ENCODE data around the gene IRF8.
"Not testable (repeated sequence)": the region's sequence is repeated elsewhere in the genome, so short reads cannot be mapped to it uniquely, and the experiment has no call there.

Gene IRF8

GRCh38 chr16:85868495-85868894 is 30.5 kb upstream of the IRF8 start:
- DNase-seq (ENCODE audit: low read depth): no peak

- no peak for DNase-seq (ENCODE audit: low read depth)
Observed at GRCh38 chr16:85869206-85869605, 29.8 kb upstream of the IRF8 start.

DNA sequence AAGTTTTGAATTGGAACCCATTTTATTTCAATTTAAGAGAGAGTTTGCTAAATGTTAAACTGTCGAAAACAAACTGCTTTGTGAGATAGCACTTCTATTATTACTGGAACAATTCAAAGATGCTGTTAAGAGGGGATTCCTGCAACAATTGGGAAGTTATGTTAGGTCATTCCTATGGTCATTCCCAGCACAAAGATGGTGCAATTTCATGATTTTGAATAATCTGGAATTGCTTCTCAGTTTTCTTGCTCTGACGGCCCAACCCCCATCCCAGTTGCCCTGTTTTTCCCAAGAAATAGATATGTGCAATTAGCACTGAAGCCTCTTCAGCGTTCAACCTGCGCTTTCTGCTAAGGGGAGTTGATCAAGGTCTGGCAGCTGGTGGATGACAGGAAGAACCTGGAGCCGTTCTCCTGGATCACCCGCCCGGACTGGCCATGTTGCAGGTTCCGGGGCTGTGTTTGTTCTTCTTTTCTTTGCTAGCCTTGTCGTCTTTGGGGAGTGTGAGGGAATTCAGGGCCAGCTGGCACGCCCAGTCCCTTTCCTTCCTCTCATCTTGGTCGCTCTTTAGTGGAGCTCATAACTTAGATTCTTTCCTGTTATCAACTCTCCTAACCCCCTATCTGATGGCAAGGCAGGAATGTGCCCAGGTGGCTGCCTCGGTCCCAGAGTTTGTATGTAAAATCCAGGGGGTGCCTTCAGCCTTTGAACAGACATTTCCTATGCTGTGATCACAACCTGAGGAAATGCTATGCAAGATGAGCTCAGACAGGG is 29.0 kb upstream of the IRF8 start:
- DNase-seq (ENCODE audit: low read depth): no peak

DNA sequence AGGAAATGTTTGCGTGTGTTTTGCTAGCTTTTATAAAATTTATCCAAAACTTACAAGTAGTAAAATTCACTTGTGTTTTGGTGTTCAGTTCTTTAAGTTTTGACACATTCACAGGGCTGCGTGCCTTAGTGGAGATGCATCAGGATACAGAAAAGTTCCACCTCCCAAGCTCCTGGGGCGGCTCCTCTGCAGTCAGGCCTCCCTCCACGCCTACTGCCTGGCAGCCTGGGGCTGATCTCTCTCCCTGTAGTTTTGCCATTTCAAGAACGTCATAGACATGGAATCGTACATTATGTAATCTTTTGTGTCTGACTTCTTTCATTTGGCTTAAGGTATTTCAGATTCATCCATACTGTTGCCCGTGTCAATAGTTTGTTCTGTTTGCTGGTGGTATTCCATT is 27.2 kb upstream of the IRF8 start:
- DNase-seq (ENCODE audit: low read depth): no peak

- DNase-seq (ENCODE audit: low read depth): no peak
Observed at GRCh38 chr16:85872734-85873133, 26.2 kb upstream of the IRF8 start.

- DNase-seq (ENCODE audit: low read depth): no peak
Observed at GRCh38 chr16:85873153-85873552, 25.8 kb upstream of the IRF8 start.

GRCh38 chr16:85874031-85874430 is 24.9 kb upstream of the IRF8 start:
- DNase-seq (ENCODE audit: low read depth): not testable (repeated sequence)

- no peak for DNase-seq (ENCODE audit: low read depth)
Observed at GRCh38 chr16:85878407-85878806, 20.6 kb upstream of the IRF8 start.

GRCh38 chr16:85878875-85879274 is 20.1 kb upstream of the IRF8 start:
- no peak for DNase-seq (ENCODE audit: low read depth)

DNA sequence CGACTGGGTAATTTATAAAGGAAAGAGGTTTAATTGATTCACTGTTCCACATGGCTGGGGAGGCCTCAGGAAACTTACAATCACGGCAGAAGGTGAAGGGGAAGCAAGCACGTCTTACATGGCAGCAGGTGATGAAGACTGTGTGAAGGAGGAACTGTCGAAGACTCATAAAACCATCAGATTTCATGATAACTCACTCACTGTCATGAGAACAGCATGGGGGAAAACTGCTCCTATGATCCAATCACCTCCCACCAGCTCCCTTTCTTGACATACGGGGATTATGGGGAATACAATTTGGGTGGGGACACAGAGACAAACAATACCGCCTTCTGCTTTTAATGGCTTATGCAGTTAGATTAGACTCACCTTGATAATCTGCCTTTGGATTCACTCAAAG is 19.4 kb upstream of the IRF8 start:
- no peak for DNase-seq (ENCODE audit: low read depth)

- no peak for DNase-seq (ENCODE audit: low read depth)
Observed at GRCh38 chr16:85879975-85880831, 18.8 kb upstream of the IRF8 start.

DNA sequence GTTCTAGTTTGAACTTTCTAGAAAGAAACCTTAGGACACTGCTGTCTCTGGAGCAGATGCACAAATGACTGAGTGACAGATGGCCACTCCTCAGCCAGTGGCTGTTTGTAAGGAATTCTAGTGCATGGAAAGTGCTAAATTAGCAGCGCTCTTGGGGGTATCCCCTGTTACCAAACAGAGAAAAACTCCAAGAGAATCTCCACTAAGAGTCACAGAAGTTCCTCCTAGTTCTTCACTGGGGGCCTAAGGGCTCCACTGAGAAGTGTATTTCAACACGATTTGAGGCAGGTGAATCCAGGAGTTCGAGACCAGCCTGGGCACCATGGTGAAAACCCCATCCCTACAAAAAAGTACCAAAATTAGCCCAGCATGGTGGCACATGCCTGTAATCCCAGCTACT is 18.1 kb upstream of the IRF8 start:
- no peak for DNase-seq (ENCODE audit: low read depth)

GRCh38 chr16:85881436-85881835 is 17.5 kb upstream of the IRF8 start:
- no peak for DNase-seq (ENCODE audit: low read depth)

GRCh38 chr16:85882181-85882810 is 16.7 kb upstream of the IRF8 start:
- DNase-seq (ENCODE audit: low read depth): no peak

- no peak for DNase-seq (ENCODE audit: low read depth)
Observed at GRCh38 chr16:85883813-85884212, 15.1 kb upstream of the IRF8 start.

GRCh38 chr16:85884808-85885463 is 14.0 kb upstream of the IRF8 start:
- DNase-seq (ENCODE audit: low read depth): no peak

GRCh38 chr16:85885537-85885936 is 13.4 kb upstream of the IRF8 start:
- no peak for DNase-seq (ENCODE audit: low read depth)

DNA sequence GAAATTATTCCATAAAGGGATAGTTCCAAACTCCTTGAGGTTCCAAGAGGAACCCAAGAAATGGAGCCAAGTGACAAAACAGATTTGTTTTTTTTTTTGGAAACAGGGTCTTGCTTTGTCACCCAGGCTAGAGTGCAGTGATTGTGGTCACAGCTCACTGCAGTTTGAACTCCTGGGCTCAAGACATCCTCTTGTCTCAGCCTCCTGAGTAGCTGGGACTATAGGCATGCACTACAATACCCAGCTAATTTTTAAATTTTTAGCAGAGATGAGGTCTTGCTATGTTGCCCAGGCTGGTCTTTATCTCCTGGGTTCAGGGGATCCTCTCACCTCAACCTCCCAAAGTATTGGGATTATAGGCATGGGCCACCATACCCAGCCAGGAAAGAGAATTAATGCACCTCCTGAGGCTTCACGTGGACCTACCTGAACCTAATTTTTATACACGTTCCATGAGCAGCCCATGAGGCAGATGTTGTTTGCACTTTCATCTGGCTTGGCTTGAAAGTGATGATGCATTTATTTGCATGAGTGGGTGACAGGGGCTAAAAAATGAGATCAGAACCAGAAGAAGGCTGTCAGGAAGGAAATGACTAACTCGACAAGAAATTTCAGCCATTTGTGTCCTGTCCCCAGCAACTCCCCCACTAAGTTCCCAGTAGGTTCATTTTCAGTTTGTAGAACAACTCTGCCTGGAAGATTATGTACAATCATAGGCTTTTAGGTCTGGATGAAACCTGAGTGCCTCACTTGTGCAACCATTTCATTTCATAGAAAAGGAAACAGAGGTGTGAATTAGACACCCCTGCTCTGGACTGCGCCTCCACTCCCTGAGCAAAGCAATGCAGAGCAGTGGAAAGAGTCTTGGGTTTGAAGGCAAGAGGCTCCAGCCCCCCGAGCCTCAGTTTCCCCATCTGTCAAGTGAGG is 10.3 kb upstream of the IRF8 start:
- no peak for DNase-seq (ENCODE audit: low read depth)

GRCh38 chr16:85891033-85891775 is 7.8 kb upstream of the IRF8 start:
- DNase-seq (ENCODE audit: low read depth): no peak

DNA sequence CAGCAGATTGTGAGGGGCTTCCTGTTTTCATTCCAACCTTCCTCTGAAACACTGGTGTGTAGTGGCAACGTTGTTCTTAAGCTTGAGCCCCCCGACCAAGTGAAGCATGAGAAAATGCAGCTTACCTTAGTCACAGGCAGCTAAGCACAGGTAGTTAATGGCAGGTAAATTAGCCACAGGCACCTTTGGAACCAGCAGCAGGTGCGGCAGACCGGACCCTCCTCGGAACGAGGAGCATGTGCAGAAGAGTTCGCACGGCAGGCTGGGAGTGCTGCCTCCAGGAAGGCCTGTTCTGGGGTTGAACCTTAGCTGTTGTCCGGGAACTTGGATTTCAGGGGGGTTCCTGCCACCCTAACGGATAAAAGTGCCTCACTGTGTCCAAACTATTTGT is 7.2 kb upstream of the IRF8 start:
- DNase-seq (ENCODE audit: low read depth): no peak

GRCh38 chr16:85892760-85893159 is 6.2 kb upstream of the IRF8 start:
- DNase-seq (ENCODE audit: low read depth): no peak

Data from stimulated activated CD8-positive, alpha-beta memory T cell treated with anti-CD3 and anti-CD28 coated beads, Interleukin-7, amount 100 ng/mL, for 24 hours (primary cell).